ENCODE data around the gene KRT20.

GRCh38 chr17:40883626-40884334 lies 1.3 kb downstream of the KRT20 start:
- TF ChIP-seq, protein P1, sequence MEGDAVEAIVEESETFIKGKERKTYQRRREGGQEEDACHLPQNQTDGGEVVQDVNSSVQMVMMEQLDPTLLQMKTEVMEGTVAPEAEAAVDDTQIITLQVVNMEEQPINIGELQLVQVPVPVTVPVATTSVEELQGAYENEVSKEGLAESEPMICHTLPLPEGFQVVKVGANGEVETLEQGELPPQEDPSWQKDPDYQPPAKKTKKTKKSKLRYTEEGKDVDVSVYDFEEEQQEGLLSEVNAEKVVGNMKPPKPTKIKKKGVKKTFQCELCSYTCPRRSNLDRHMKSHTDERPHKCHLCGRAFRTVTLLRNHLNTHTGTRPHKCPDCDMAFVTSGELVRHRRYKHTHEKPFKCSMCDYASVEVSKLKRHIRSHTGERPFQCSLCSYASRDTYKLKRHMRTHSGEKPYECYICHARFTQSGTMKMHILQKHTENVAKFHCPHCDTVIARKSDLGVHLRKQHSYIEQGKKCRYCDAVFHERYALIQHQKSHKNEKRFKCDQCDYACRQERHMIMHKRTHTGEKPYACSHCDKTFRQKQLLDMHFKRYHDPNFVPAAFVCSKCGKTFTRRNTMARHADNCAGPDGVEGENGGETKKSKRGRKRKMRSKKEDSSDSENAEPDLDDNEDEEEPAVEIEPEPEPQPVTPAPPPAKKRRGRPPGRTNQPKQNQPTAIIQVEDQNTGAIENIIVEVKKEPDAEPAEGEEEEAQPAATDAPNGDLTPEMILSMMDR (IDR thresholded peaks at IDR 0.05) = no peak
- TF ChIP-seq POLR2A (IDR thresholded peaks at IDR 0.05) = no peak

All from lower leg skin (tissue), 3 donors.